DOHH2 (cell line): Measurements from ENCODE around the gene CALM3.
A peak's percentile ranks its signal among the peaks of the same experiment; 100 is the strongest.

Experiments used
- H3F3A ChIP-seq: fragments of 200-600 bp; sonication (generic), shearing (Covaris generic); 2 replicates; pipeline ENCODE4 v1.6.0; 2016; ENCODE audit warnings: antibody characterized with exemption, mild to moderate bottlenecking; ENCODE audit not compliant: control insufficient read depth, insufficient read depth
- H3K27ac ChIP-seq: fragments of 200-600 bp; sonication (generic); 2 replicates; pipeline ENCODE4 v1.5.1; 2014; ENCODE audit warnings: low read depth, mild to moderate bottlenecking, low read length, moderate library complexity
- H3K27me3 ChIP-seq: fragments of 200-600 bp; sonication (generic); 2 replicates; pipeline ENCODE4 v1.6.1; 2014; ENCODE audit warnings: mild to moderate bottlenecking, low read length, mixed read lengths; ENCODE audit not compliant: control insufficient read depth
- H3K36me3 ChIP-seq: fragments of 200-600 bp; sonication (generic); 2 replicates; pipeline ENCODE4 v1.6.1; 2014; ENCODE audit warnings: mild to moderate bottlenecking, low read length, moderate library complexity, mixed read lengths; ENCODE audit not compliant: control insufficient read depth
- H3K4me1 ChIP-seq: fragments of 200-600 bp; sonication (generic); 2 replicates; pipeline ENCODE4 v1.6.1; 2014; ENCODE audit warnings: mild to moderate bottlenecking, low read length, mixed read lengths; ENCODE audit not compliant: control insufficient read depth
- H3K4me2 ChIP-seq: fragments of 200-600 bp; sonication (generic); 2 replicates; pipeline ENCODE4 v1.6.0; 2014; ENCODE audit warnings: mild to moderate bottlenecking, low read length, moderate library complexity
- H3K4me3 ChIP-seq: fragments of 200-600 bp; sonication (generic); 2 replicates; pipeline ENCODE4 v1.5.1; 2014; ENCODE audit warnings: mild to moderate bottlenecking, low read length, mixed read lengths
- H3K79me2 ChIP-seq: fragments of 200-600 bp; sonication (generic); 2 replicates; pipeline ENCODE4 v1.6.1; 2014; ENCODE audit warnings: mild to moderate bottlenecking, low read length, mixed read lengths; ENCODE audit not compliant: control insufficient read depth
- H3K9me2 ChIP-seq: fragments of 200-600 bp; sonication (generic); replicated peaks from 2 replicates; pipeline ENCODE4 v1.6.1; 2014; ENCODE audit warnings: mild to moderate bottlenecking, low read length, mixed read lengths; ENCODE audit not compliant: control insufficient read depth
- H3K9me3 ChIP-seq: fragments of 200-600 bp; sonication (generic); 2 replicates; pipeline ENCODE4 v1.6.1; 2014; ENCODE audit warnings: antibody characterized with exemption, low read length, mixed read lengths; ENCODE audit not compliant: control insufficient read depth, insufficient read depth
- H4K20me1 ChIP-seq: fragments of 200-600 bp; sonication (generic); 2 replicates; pipeline ENCODE4 v1.6.0; 2014; ENCODE audit warnings: low read depth, mild to moderate bottlenecking, antibody characterized with exemption, low read length, moderate library complexity; ENCODE audit not compliant: control insufficient read depth, insufficient read depth
- CTCF ChIP-seq: fragments of 200-600 bp; sonication (generic); IDR thresholded peaks from one replicate; pipeline ENCODE4 v1.5.1; 2014; ENCODE audit warnings: antibody characterized with exemption, mild to moderate bottlenecking, low read depth, low read length; ENCODE audit not compliant: poor library complexity, severe bottlenecking
- EZH2phosphoT487 ChIP-seq: fragments of 200-600 bp; sonication (generic); IDR thresholded peaks from 2 replicates; pipeline ENCODE4 v1.6.1; 2017; ENCODE audit warnings: borderline replicate concordance, mild to moderate bottlenecking, antibody characterized with exemption, low read length, moderate library complexity, mixed read lengths

Gene CALM3

DNA sequence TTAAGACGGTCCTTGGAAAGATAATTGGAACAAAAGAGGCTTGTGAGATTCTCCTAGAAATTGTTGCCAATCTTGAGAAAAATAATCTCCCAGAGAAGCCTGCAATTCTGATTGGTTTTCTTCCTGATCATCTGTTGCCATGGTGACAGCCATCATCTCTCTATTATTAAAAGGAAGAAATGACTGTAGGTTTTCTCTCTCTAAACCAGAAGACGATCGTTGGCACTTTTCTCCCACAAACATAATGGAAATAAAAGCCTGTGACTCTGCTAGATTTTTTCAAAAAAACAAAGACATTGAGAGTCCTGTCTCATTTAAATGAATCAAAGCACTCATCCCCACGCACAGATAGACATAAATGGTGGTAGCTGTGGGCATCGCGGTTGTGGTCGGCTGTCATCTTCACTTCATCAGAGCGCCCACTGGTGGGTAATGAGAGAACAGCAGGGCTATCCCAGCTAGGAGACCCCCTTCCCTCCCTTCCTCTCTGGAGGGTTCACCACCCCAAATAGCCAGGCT, 21.7 kb upstream of the CALM3 start:
- peak; percentile 75 for TF ChIP-seq CTCF
- TF ChIP-seq EZH2phosphoT487, result no peak

GRCh38 chr19:46580247-46580646, 20.9 kb upstream of the CALM3 start:
- Histone ChIP-seq H3K9me2 (no peaks in the 10 kb centered on the region), H3K27ac (no peak overlapping the region), H3K27me3 (peaks cover 4% of the 10 kb centered on the region; the same call in 1 of the 2 replicates), H3F3A (peaks cover 3% of the 10 kb centered on the region; the same call in 1 of the 2 replicates), H3K4me3 (no peak overlapping the region), H3K4me1 (peaks cover 19% of the 10 kb centered on the region), H3K36me3 (no peaks in the 10 kb centered on the region), H3K9me3 (peaks cover 4% of the 10 kb centered on the region; the same call in 1 of the 2 replicates), H4K20me1 (no peaks in the 10 kb centered on the region), H3K79me2 (no peaks in the 10 kb centered on the region), H3K4me2 (no peak overlapping the region)
- TF ChIP-seq EZH2phosphoT487, result no peak
- no peak for TF ChIP-seq CTCF

More for the DNA sequence above, 21.7 kb upstream of the CALM3 start:
- H3K36me3 ChIP-seq, result no peaks in the 10 kb centered on the region
- H3K9me3 ChIP-seq, result peaks cover 4% of the 10 kb centered on the region; the same call in 1 of the 2 replicates
- peaks cover 19% of the 10 kb centered on the region for H3K4me1 ChIP-seq
- peaks cover 4% of the 10 kb centered on the region; the same call in 1 of the 2 replicates for H3K27me3 ChIP-seq
- no peak overlapping the region for H3K27ac ChIP-seq
- no peaks in the 10 kb centered on the region for H3K79me2 ChIP-seq
- H3K4me3 ChIP-seq, result no peak overlapping the region
- no peaks in the 10 kb centered on the region for H3K9me2 ChIP-seq
- H3F3A ChIP-seq, result peaks cover 3% of the 10 kb centered on the region; the same call in 1 of the 2 replicates
- no peaks in the 10 kb centered on the region for H4K20me1 ChIP-seq
- no peak overlapping the region for H3K4me2 ChIP-seq

DNA sequence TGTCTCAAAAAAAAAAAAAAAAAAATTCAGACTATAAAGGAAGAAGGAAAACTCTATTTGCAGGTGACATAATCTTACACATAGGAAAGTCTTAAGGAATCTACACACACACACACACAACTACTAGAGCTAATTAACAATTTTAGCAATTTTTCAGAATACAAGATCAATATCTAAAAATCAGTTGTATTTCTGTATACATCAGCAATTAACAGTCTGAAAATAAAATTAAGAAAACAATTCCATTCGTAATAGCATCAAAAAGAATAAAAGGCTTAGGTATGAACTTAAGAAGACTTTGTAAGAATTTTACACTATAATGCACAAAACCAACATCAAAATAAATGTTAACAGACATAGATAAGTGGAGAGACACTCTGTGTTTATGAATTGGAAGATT, 15.6 kb upstream of the CALM3 start:
- Histone ChIP-seq H3K79me2 (no peaks in the 10 kb centered on the region), H3K4me3 (no peak overlapping the region), H3K9me2 (no peaks in the 10 kb centered on the region), H3K27ac (no peak overlapping the region), H3K4me2 (no peak overlapping the region), H4K20me1 (no peaks in the 10 kb centered on the region), H3K36me3 (no peaks in the 10 kb centered on the region), H3K4me1 (no peaks in the 10 kb centered on the region), H3F3A (peaks cover 4% of the 10 kb centered on the region; the same call in 1 of the 2 replicates), H3K9me3 (no peaks in the 10 kb centered on the region), H3K27me3 (peaks cover 8% of the 10 kb centered on the region; the same call in 1 of the 2 replicates)
- TF ChIP-seq EZH2phosphoT487, result no peak
- TF ChIP-seq CTCF, result no peak
